HepG2 (cell line): ENCODE results near the gene TCF25. TPM values are rescaled to one million over a fixed set of nuclear protein-coding genes. Genes with fewer than 3 reads are reported as not detected.

ENCODE experiments used
- ADNP ChIP-seq: sonication (generic); formaldehyde crosslinking; IDR thresholded peaks from 2 replicates; pipeline ENCODE4 v1.4.0; 2020; ENCODE audit warnings: missing genetic modification reagents
- MATR3 ChIP-seq: sonication (generic); formaldehyde crosslinking; IDR thresholded peaks from 2 replicates; pipeline ENCODE4 v1.4.0; 2020; ENCODE audit warnings: missing genetic modification reagents
- MED8 ChIP-seq: sonication (generic); formaldehyde crosslinking; IDR thresholded peaks from 2 replicates; pipeline ENCODE4 v1.8.1; 2023; ENCODE audit warnings: mild to moderate bottlenecking, missing genetic modification reagents; ENCODE audit not compliant: insufficient replicate concordance
- MTA1 ChIP-seq: sonication (generic); formaldehyde crosslinking; IDR thresholded peaks from 2 replicates; pipeline ENCODE4 v1.4.0; 2020; ENCODE audit warnings: missing genetic modification reagents, mild to moderate bottlenecking, borderline replicate concordance
- NAIF1 ChIP-seq: sonication (generic); formaldehyde crosslinking; IDR thresholded peaks from 2 replicates; pipeline ENCODE4 v1.5.0; 2020; ENCODE audit warnings: mild to moderate bottlenecking, missing genetic modification reagents, borderline replicate concordance
- SMYD3 ChIP-seq: sonication (generic); formaldehyde crosslinking; IDR thresholded peaks from 2 replicates; pipeline ENCODE4 v1.8.1; 2023; ENCODE audit warnings: mild to moderate bottlenecking, missing genetic modification reagents
- TCF12 ChIP-seq, 2 experiments: fragments of 450-650 bp in 1 of 2; sonication (generic) in 1 of 2; formaldehyde crosslinking in 1 of 2; IDR thresholded peaks; 2 replicates each; pipeline versions ENCODE4 v1.6.1 to v1.8.0; 2017 to 2022; ENCODE audit warnings: antibody characterized with exemption in 1 of 2, mild to moderate bottlenecking in 1 of 2, missing genetic modification reagents in 1 of 2, moderate library complexity in 1 of 2
- ZNF17 ChIP-seq: sonication (generic); formaldehyde crosslinking; IDR thresholded peaks from 2 replicates; pipeline ENCODE4 v1.5.0; 2020; ENCODE audit warnings: mild to moderate bottlenecking, missing genetic modification reagents
- ZNF33A ChIP-seq: sonication (generic); formaldehyde crosslinking; IDR thresholded peaks from 2 replicates; pipeline ENCODE4 v1.5.1; 2020; ENCODE audit warnings: missing genetic modification reagents, mild to moderate bottlenecking, moderate library complexity, borderline replicate concordance
- ZNF530 ChIP-seq: sonication (generic); formaldehyde crosslinking; IDR thresholded peaks from 2 replicates; pipeline ENCODE4 v1.5.0; 2020; ENCODE audit warnings: low read depth, mild to moderate bottlenecking, missing genetic modification reagents
- ZNF660 ChIP-seq: sonication (generic); formaldehyde crosslinking; IDR thresholded peaks from 2 replicates; pipeline ENCODE4 v1.5.1; 2020; ENCODE audit warnings: mild to moderate bottlenecking, low read depth, missing genetic modification reagents, borderline replicate concordance
- polyA plus RNA-seq, 8 experiments: library from polyadenylated mRNA; depleted of rRNA in 3 of 8; stranded (reverse) in 7 of 8; unstranded in 1 of 8; fragments of >200 nt; fragmentation: Illumina TruSeq in 4 of 8; extraction: Trizol in 4 of 8; gene quantifications; 2 replicates each; pipeline versions ENCODE4 v1.2.1 to v1.2.3, GENCODE V29; 2011 to 2016; ENCODE audit warnings: low read depth in 4 of 8, missing spikeins in 1 of 8, mixed read lengths in 1 of 8; ENCODE audit not compliant: insufficient read depth in 1 of 8
- total RNA-seq, 5 experiments: library from RNA; depleted of rRNA; stranded (reverse); fragments of >200 nt; fragmentation: Illumina TruSeq; extraction: Trizol; gene quantifications; 2 replicates each; pipeline ENCODE4 v1.2.3, GENCODE V29; 2016; ENCODE audit warnings: low read depth in 1 of 5
- TF ChIP-seq, protein P1 (sequence below): IDR thresholded peaks from 2 replicates; pipeline ENCODE4 v1.6.1; 2016; ENCODE audit warnings: mild to moderate bottlenecking
- TF ChIP-seq, protein P2 (sequence below): sonication (generic); formaldehyde crosslinking; IDR thresholded peaks from 2 replicates; pipeline ENCODE4 v1.5.0; 2020; ENCODE audit warnings: missing genetic modification reagents
- TF ChIP-seq, protein P3 (sequence below): IDR thresholded peaks from 2 replicates; pipeline ENCODE4 v1.6.1; 2016; ENCODE audit warnings: missing biosample characterization, missing genetic modification reagents, low read depth
- TF ChIP-seq, protein P4 (sequence below): sonication (generic); formaldehyde crosslinking; IDR thresholded peaks from 2 replicates; pipeline ENCODE4 v1.4.0; 2020; ENCODE audit warnings: missing genetic modification reagents
- TF ChIP-seq, protein P5 (sequence below): sonication (generic); formaldehyde crosslinking; IDR thresholded peaks from 2 replicates; pipeline ENCODE4 v1.5.0; 2020; ENCODE audit warnings: mild to moderate bottlenecking, missing genetic modification reagents, borderline replicate concordance
- TF ChIP-seq, protein P6 (sequence below): sonication (generic); formaldehyde crosslinking; IDR thresholded peaks from 2 replicates; pipeline ENCODE4 v1.5.0; 2020; ENCODE audit warnings: mild to moderate bottlenecking, missing genetic modification reagents

Gene TCF25
- total and polyA plus RNA-seq, 2 of the 13 experiments (the other 11 are each of a cell fraction or from before 2014, with no cell fraction given) = 138 to 206 TPM

DNA sequence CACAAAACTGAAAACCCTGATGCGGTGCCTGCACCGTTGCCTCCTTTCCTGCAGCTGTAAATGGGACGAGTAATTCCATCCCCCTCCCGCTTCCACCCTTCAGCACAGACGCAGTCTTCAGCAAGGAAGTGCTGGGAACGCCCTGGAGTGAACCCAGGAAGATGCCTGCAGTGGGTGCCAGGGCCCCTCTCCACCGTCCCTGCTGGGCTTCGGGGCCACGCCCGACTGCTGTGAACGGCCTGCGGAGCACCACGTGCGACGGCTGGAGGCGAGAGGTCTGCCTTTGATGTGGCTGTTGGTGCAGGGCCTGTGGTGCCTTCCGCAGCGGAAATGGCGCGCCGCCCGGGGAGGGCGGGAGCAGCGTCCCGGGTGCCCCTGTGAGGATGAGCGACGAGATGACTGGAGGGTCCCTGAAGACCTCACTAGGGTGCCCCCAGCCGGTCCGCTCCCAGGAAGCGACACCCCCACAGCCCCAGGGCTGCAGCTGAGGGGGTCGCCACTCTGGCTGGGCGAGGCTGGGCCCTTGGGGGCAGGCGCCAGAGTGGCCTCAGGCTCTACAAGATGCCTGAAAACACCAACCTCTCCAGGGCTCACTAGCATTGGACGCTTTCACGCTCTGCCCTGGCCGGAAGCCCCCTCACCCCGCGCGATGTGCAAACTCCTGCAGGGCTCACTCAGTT lies 44.5 kb downstream of the TCF25 start (continued):
- TF ChIP-seq, protein P1, sequence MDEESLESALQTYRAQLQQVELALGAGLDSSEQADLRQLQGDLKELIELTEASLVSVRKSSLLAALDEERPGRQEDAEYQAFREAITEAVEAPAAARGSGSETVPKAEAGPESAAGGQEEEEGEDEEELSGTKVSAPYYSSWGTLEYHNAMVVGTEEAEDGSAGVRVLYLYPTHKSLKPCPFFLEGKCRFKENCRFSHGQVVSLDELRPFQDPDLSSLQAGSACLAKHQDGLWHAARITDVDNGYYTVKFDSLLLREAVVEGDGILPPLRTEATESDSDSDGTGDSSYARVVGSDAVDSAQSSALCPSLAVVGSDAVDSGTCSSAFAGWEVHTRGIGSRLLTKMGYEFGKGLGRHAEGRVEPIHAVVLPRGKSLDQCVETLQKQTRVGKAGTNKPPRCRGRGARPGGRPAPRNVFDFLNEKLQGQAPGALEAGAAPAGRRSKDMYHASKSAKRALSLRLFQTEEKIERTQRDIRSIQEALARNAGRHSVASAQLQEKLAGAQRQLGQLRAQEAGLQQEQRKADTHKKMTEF = peak; percentile 97
- peak; percentile 82 for TF ChIP-seq MED8
- TF ChIP-seq ZNF530 (CRISPR knock-in tag) = no peak
- peak; percentile 93 for TF ChIP-seq NAIF1 (CRISPR knock-in tag)
- no peak; the same call in 1 of the 2 replicates for TF ChIP-seq ZNF33A
- peak; percentile 69; the same call in 1 of the 2 replicates for TF ChIP-seq ZNF17 (CRISPR knock-in tag)
- TF ChIP-seq, protein P2, sequence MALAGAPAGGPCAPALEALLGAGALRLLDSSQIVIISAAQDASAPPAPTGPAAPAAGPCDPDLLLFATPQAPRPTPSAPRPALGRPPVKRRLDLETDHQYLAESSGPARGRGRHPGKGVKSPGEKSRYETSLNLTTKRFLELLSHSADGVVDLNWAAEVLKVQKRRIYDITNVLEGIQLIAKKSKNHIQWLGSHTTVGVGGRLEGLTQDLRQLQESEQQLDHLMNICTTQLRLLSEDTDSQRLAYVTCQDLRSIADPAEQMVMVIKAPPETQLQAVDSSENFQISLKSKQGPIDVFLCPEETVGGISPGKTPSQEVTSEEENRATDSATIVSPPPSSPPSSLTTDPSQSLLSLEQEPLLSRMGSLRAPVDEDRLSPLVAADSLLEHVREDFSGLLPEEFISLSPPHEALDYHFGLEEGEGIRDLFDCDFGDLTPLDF = peak; percentile 81
- peak; percentile 85 for TF ChIP-seq MTA1 (CRISPR knock-in tag)
- TF ChIP-seq MATR3 (CRISPR knock-in tag) = 0 out of 2 replicates have a peak, but pooled peaks have one; percentile 24
- no peak for TF ChIP-seq TCF12 (IDR thresholded peaks at IDR 0.05)
- peak; percentile 68; the same call in 1 of the 2 replicates for TF ChIP-seq TCF12 (CRISPR knock-in tag; IDR thresholded peaks at IDR 0.05)
- TF ChIP-seq, protein P3, sequence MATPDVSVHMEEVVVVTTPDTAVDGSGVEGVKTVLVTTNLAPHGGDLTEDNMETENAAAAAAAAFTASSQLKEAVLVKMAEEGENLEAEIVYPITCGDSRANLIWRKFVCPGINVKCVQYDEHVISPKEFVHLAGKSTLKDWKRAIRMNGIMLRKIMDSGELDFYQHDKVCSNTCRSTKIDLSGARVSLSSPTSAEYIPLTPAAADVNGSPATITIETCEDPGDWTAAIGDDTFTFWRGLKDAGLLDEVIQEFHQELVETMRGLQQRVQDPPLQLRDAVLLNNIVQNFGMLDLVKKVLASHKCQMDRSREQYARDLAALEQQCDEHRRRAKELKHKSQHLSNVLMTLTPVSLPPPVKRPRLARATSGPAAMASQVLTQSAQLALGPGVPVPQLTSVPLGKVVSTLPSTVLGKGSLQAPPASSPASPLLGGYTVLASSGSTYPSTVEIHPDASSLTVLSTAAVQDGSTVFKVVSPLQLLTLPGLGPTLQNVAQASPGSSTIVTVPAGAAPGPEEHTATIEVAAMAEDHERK = 0 out of 2 replicates have a peak, but pooled peaks have one; percentile 33
- peak; percentile 78 for TF ChIP-seq ADNP (CRISPR knock-in tag)
- TF ChIP-seq, protein P4, sequence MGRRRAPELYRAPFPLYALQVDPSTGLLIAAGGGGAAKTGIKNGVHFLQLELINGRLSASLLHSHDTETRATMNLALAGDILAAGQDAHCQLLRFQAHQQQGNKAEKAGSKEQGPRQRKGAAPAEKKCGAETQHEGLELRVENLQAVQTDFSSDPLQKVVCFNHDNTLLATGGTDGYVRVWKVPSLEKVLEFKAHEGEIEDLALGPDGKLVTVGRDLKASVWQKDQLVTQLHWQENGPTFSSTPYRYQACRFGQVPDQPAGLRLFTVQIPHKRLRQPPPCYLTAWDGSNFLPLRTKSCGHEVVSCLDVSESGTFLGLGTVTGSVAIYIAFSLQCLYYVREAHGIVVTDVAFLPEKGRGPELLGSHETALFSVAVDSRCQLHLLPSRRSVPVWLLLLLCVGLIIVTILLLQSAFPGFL (CRISPR knock-in tag) = peak; percentile 91; the same call in 1 of the 2 replicates
- peak; percentile 92; the same call in 1 of the 2 replicates for TF ChIP-seq ZNF660 (CRISPR knock-in tag)
- TF ChIP-seq, protein P5, sequence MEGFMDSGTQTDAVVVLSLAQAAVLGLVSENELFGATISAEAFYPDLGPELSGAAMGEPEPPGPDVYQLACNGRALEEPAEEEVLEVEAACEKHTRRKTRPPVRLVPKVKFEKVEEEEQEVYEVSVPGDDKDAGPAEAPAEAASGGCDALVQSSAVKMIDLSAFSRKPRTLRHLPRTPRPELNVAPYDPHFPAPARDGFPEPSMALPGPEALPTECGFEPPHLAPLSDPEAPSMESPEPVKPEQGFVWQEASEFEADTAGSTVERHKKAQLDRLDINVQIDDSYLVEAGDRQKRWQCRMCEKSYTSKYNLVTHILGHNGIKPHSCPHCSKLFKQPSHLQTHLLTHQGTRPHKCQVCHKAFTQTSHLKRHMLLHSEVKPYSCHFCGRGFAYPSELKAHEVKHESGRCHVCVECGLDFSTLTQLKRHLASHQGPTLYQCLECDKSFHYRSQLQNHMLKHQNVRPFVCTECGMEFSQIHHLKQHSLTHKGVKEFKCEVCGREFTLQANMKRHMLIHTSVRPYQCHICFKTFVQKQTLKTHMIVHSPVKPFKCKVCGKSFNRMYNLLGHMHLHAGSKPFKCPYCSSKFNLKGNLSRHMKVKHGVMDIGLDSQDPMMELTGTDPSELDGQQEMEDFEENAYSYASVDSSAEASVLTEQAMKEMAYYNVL = peak; percentile 89; the same call in 1 of the 2 replicates
- TF ChIP-seq, protein P6, sequence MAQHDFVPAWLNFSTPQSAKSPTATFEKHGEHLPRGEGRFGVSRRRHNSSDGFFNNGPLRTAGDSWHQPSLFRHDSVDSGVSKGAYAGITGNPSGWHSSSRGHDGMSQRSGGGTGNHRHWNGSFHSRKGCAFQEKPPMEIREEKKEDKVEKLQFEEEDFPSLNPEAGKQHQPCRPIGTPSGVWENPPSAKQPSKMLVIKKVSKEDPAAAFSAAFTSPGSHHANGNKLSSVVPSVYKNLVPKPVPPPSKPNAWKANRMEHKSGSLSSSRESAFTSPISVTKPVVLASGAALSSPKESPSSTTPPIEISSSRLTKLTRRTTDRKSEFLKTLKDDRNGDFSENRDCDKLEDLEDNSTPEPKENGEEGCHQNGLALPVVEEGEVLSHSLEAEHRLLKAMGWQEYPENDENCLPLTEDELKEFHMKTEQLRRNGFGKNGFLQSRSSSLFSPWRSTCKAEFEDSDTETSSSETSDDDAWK (CRISPR knock-in tag) = no peak
- TF ChIP-seq SMYD3 (CRISPR knock-in tag) = peak; percentile 96
